ENCODE measurements around the gene SEC22A. TPM values are rescaled to one million over a fixed set of nuclear protein-coding genes. Genes with fewer than 3 reads are reported as not detected.
A peak's percentile ranks its signal among the peaks of the same experiment; 100 is the strongest.

The SEC22A gene
- total RNA-seq, 1 experiment from 2014 or later, result 16.2 TPM

DNA sequence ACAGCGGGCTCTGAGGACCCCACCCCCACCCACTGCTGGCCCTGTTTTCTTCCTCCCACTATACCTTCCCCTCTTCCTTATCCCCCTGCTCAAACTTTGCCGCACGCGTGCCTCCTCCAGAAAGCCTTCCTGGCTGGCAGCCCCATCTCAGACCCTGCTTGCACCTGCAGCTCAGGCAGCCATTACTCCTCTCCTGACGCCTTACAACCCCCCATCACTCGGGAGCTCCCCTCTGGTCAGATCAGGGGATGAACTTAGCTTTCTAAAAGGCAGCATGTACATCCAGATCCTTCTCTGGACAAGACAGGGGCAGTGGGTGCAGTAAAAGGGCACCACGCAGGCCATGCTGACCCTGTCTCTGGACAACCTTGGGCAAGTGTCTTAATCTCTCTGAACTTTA, 94.5 kb downstream of the SEC22A start:
- H3K27me3 Mint-ChIP-seq (ENCODE audit: insufficient read depth, unreplicated experiment), result peaks cover 45% of the 10 kb centered on the region
- H3K36me3 Mint-ChIP-seq (ENCODE audit: insufficient read depth, unreplicated experiment), result no peaks in the 10 kb centered on the region
- ChIA-PET POLR2A (interaction anchor here (0.9 kb wide), 1 partner anchor 16 kb away, joined by 3 read pairs; no protein-coding TSS in a partner anchor), CTCF (interaction anchor here (0.5 to 1.2 kb wide), 3 partner anchors 9 to 1367 kb away, joined by 3 to 5 read pairs (median 3); no protein-coding TSS in a partner anchor)
- intact Hi-C loops (cut with micrococcal nuclease), result no loop called here
- DNase-seq (ENCODE audit: unreplicated experiment), result no peak
- TF ChIP-seq, protein P1, sequence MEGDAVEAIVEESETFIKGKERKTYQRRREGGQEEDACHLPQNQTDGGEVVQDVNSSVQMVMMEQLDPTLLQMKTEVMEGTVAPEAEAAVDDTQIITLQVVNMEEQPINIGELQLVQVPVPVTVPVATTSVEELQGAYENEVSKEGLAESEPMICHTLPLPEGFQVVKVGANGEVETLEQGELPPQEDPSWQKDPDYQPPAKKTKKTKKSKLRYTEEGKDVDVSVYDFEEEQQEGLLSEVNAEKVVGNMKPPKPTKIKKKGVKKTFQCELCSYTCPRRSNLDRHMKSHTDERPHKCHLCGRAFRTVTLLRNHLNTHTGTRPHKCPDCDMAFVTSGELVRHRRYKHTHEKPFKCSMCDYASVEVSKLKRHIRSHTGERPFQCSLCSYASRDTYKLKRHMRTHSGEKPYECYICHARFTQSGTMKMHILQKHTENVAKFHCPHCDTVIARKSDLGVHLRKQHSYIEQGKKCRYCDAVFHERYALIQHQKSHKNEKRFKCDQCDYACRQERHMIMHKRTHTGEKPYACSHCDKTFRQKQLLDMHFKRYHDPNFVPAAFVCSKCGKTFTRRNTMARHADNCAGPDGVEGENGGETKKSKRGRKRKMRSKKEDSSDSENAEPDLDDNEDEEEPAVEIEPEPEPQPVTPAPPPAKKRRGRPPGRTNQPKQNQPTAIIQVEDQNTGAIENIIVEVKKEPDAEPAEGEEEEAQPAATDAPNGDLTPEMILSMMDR (IDR thresholded peaks at IDR 0.05; ENCODE audit: unreplicated experiment), result no peak
- H3K4me1 Mint-ChIP-seq (ENCODE audit: insufficient read depth, unreplicated experiment), result peaks cover 6% of the 10 kb centered on the region
- H3K9me3 Mint-ChIP-seq (ENCODE audit: unreplicated experiment), result no peaks in the 10 kb centered on the region
- no peak overlapping the region for H3K27ac Mint-ChIP-seq (ENCODE audit: low read depth, unreplicated experiment)
- no peak overlapping the region for H3K4me3 Mint-ChIP-seq (ENCODE audit: unreplicated experiment)
- BruUV-seq (replicated peaks), result no TSS peak

DNA sequence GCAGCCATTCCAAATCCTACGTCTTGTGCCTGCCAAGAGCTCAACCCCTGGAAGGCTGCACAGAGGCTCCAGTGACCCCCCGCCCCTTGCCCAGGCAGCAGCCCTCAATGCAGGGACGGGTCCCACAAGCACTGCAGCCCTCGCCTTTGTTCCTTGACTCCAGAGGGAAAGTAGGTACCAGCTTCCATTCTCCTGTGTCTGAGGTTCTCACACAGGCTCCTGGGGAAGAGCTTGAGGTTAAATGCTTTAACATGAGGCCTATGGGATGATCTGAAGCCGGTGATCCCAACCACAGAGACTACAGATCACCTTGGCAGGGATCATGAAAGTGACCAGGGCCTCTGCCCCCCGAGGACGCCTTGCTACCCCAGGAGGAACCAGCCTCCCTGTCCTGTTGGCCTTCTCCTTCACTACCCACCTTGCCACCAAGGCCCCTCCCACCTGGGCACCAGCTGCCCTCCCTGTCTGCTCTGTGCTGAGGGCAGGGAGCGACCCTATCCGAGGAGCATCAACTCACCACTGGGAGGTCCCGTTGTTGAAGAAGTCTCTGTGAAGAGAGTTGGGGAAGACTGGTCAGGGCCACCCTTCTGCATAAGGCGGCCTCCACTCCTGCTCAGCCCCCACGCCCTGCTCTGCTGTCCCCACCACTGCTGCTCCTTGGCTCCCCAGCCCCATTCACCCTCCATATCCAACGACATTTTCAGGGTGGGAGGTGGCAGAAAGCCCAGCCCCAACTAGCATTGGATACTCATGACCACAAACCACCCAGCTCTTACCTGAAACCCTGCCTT, 95.3 kb downstream of the SEC22A start:
- Mint-ChIP-seq H3K4me3 (ENCODE audit: unreplicated experiment) (no peak overlapping the region), H3K27ac (ENCODE audit: low read depth, unreplicated experiment) (no peak overlapping the region), H3K4me1 (ENCODE audit: insufficient read depth, unreplicated experiment) (peaks cover 6% of the 10 kb centered on the region), H3K9me3 (ENCODE audit: unreplicated experiment) (no peaks in the 10 kb centered on the region), H3K27me3 (ENCODE audit: insufficient read depth, unreplicated experiment) (peaks cover 37% of the 10 kb centered on the region), H3K36me3 (ENCODE audit: insufficient read depth, unreplicated experiment) (no peaks in the 10 kb centered on the region)
- ChIA-PET POLR2A (interaction anchor here (0.9 kb wide), 1 partner anchor 16 kb away, joined by 3 read pairs; no protein-coding TSS in a partner anchor), CTCF (interaction anchor here (0.6 to 1.2 kb wide), 3 partner anchors 9 to 32 kb away, joined by 3 to 5 read pairs (median 5); no protein-coding TSS in a partner anchor)
- intact Hi-C loops (cut with micrococcal nuclease), result no loop called here
- TF ChIP-seq, protein P1 (IDR thresholded peaks at IDR 0.05; ENCODE audit: unreplicated experiment), result no peak
- DNase-seq (ENCODE audit: unreplicated experiment), result no peak
- no TSS peak for BruUV-seq (replicated peaks)

DNA sequence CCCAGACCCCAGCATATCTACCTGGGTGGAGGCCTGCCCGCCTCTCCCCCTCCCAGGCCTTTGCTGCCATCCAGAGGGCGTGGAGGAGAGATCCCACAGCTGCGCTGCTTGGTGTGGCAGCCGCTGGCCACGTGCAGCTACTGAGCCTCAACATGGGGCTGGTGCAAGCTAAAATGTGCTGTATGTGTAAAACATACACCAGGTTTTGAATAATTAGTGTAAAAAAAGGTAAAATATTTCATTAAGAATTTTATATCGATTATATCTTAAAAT, 95.8 kb downstream of the SEC22A start:
- DNase-seq (ENCODE audit: unreplicated experiment), result no peak
- Mint-ChIP-seq H3K36me3 (ENCODE audit: insufficient read depth, unreplicated experiment) (no peaks in the 10 kb centered on the region), H3K27me3 (ENCODE audit: insufficient read depth, unreplicated experiment) (peaks cover 39% of the 10 kb centered on the region), H3K27ac (ENCODE audit: low read depth, unreplicated experiment) (no peak overlapping the region), H3K4me3 (ENCODE audit: unreplicated experiment) (no peak overlapping the region), H3K4me1 (ENCODE audit: insufficient read depth, unreplicated experiment) (peaks cover 6% of the 10 kb centered on the region), H3K9me3 (ENCODE audit: unreplicated experiment) (no peaks in the 10 kb centered on the region)
- ChIA-PET POLR2A (no interaction called here), CTCF (interaction anchor here (1.0 to 1.2 kb wide), 2 partner anchors 10 to 32 kb away, joined by 5 read pairs; no protein-coding TSS in a partner anchor)
- TF ChIP-seq, protein P1 (IDR thresholded peaks at IDR 0.05; ENCODE audit: unreplicated experiment), result peak; percentile 11
- intact Hi-C loops (cut with micrococcal nuclease), result no loop called here
- no TSS peak for BruUV-seq (replicated peaks)

GRCh38 chr3:123298903-123299302, 97.2 kb downstream of the SEC22A start:
- CTCF ChIA-PET, result interaction anchor here (0.6 to 1.5 kb wide), 4 partner anchors 21 to 751 kb away, joined by 3 to 4 read pairs (median 3); no protein-coding TSS in a partner anchor
- Mint-ChIP-seq H3K36me3 (ENCODE audit: insufficient read depth, unreplicated experiment) (no peaks in the 10 kb centered on the region), H3K4me3 (ENCODE audit: unreplicated experiment) (no peak overlapping the region), H3K4me1 (ENCODE audit: insufficient read depth, unreplicated experiment) (peaks cover 6% of the 10 kb centered on the region), H3K9me3 (ENCODE audit: unreplicated experiment) (peaks cover 6% of the 10 kb centered on the region), H3K27ac (ENCODE audit: low read depth, unreplicated experiment) (no peak overlapping the region), H3K27me3 (ENCODE audit: insufficient read depth, unreplicated experiment) (peaks cover 39% of the 10 kb centered on the region)
- no TSS peak for BruUV-seq (replicated peaks)
- DNase-seq (ENCODE audit: unreplicated experiment), result no peak
- intact Hi-C loops (cut with micrococcal nuclease), result no loop called here
- TF ChIP-seq, protein P1 (IDR thresholded peaks at IDR 0.05; ENCODE audit: unreplicated experiment), result no peak
- POLR2A ChIA-PET, result no interaction called here
